ENCODE measurements around the gene WDFY3. TPM values are rescaled to one million over a fixed set of nuclear protein-coding genes. Genes with fewer than 3 reads are reported as not detected.

Gene WDFY3
- total and polyA plus RNA-seq, 2 experiments from 2014 or later = 7.7 to 55.9 TPM

DNA sequence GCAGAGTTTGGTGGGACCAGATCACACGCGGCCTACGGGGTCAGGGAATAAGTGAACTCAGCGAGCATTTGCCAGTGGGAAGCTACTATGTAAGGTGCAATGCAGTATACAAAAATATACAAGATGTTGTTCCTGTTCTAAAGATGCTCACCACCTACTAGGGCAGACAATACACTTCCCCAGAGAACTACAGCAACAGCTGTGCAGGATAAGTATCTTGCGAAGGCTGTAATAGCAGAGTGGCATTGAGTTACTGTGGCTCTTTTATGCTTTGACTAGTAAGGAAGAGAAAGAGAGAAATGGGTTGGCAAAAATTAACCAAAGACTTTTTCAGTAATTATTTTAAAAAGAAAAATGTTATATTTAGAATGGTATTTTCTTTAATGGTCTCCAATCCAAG is 322.4 kb downstream of the WDFY3 start:
- no peaks in the 10 kb centered on the region for H3K27me3 ChIP-seq
- no peaks in the 10 kb centered on the region for H4K20me1 ChIP-seq (ENCODE audit: insufficient read depth, poor library complexity, severe bottlenecking)
- H3K27ac ChIP-seq = no peak overlapping the region
- H2AFZ ChIP-seq = no peak overlapping the region
- no peak overlapping the region for H3K4me3 ChIP-seq
- no peaks in the 10 kb centered on the region for H3K9me2 ChIP-seq (replicated peaks; ENCODE audit: insufficient read depth)
- no peaks in the 10 kb centered on the region for H3K9me3 ChIP-seq (ENCODE audit: low read depth)
- WGBS (ENCODE audit: low lambda C conversion rate, missing lambda C conversion rate) = 93% methylated on average over 5 of the region's 5 CpGs
- no peaks in the 10 kb centered on the region for H3K79me2 ChIP-seq
- no peak for DNase-seq (ENCODE audit: low spot score)
- H3K4me2 ChIP-seq = no peak overlapping the region
- TF ChIP-seq EZH2 (IDR thresholded peaks at IDR 0.05; ENCODE audit: borderline replicate concordance) = no peak
- no peak for TF ChIP-seq EZH2phosphoT487 (IDR thresholded peaks at IDR 0.05; ENCODE audit: low read depth, severe bottlenecking, unreplicated experiment)
- TF ChIP-seq, protein P1, sequence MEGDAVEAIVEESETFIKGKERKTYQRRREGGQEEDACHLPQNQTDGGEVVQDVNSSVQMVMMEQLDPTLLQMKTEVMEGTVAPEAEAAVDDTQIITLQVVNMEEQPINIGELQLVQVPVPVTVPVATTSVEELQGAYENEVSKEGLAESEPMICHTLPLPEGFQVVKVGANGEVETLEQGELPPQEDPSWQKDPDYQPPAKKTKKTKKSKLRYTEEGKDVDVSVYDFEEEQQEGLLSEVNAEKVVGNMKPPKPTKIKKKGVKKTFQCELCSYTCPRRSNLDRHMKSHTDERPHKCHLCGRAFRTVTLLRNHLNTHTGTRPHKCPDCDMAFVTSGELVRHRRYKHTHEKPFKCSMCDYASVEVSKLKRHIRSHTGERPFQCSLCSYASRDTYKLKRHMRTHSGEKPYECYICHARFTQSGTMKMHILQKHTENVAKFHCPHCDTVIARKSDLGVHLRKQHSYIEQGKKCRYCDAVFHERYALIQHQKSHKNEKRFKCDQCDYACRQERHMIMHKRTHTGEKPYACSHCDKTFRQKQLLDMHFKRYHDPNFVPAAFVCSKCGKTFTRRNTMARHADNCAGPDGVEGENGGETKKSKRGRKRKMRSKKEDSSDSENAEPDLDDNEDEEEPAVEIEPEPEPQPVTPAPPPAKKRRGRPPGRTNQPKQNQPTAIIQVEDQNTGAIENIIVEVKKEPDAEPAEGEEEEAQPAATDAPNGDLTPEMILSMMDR (IDR thresholded peaks at IDR 0.05; ENCODE audit: poor library complexity) = no peak
- H3K36me3 ChIP-seq (replicated peaks; ENCODE audit: insufficient read depth, low read depth) = no peaks in the 10 kb centered on the region
- peaks cover 10% of the 10 kb centered on the region for H3K4me1 ChIP-seq (ENCODE audit: insufficient read depth)

DNA sequence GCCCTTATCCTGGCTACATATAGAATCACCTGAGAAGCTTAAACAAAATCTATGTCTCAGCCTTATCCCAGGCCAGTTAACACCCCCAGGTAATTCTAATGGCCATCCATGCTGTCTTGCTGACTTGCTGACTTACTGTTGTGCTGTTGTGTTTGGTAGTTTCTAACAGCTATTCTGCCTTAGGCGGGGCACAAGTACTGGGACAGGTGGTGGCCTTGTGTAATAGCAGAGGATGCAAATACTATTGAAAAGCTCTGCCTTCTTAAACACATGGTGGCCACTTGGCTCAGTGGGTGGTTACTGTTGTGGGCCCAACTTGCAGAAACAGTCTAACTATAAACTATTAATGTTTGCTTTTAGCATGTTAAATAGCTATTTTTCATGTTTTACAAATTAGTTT is 327.3 kb downstream of the WDFY3 start:
- no peaks in the 10 kb centered on the region for H3K4me1 ChIP-seq (ENCODE audit: insufficient read depth)
- no peak overlapping the region for H3K27ac ChIP-seq
- H3K79me2 ChIP-seq = no peaks in the 10 kb centered on the region
- no peak overlapping the region for H3K4me2 ChIP-seq
- H4K20me1 ChIP-seq (ENCODE audit: insufficient read depth, poor library complexity, severe bottlenecking) = no peaks in the 10 kb centered on the region
- no peaks in the 10 kb centered on the region for H3K27me3 ChIP-seq
- no peaks in the 10 kb centered on the region for H3K9me3 ChIP-seq (ENCODE audit: low read depth)
- no peak for DNase-seq (ENCODE audit: low spot score)
- TF ChIP-seq, protein P1 (IDR thresholded peaks at IDR 0.05; ENCODE audit: poor library complexity) = no peak
- TF ChIP-seq EZH2phosphoT487 (IDR thresholded peaks at IDR 0.05; ENCODE audit: low read depth, severe bottlenecking, unreplicated experiment) (no peak), EZH2 (IDR thresholded peaks at IDR 0.05; ENCODE audit: borderline replicate concordance) (no peak)
- 100% methylated on average over 1 of the region's 1 CpG for WGBS (ENCODE audit: low lambda C conversion rate, missing lambda C conversion rate)
- H3K4me3 ChIP-seq = no peak overlapping the region
- no peaks in the 10 kb centered on the region for H3K36me3 ChIP-seq (replicated peaks; ENCODE audit: insufficient read depth, low read depth)
- H2AFZ ChIP-seq = no peak overlapping the region
- no peaks in the 10 kb centered on the region for H3K9me2 ChIP-seq (replicated peaks; ENCODE audit: insufficient read depth)

DNA sequence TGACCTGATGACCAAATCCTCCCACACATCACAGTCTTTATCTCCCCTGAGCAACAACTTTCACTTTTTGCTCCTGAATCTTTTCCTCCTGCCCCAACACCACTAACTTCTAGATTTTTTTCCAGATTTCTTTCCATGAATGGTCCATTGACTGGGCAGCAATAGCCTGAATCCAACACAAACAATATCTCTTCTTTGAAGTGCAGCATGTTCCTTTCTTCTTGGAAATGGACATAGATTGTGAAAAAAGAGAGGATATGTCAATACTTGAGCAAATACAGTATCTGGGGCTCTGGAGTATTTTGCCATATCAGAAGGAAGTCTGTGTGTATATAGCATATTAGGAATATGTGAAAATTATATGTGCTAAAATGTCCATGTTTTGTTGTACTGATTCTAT is 328.4 kb downstream of the WDFY3 start:
- Histone ChIP-seq H3K27ac (no peak overlapping the region), H4K20me1 (ENCODE audit: insufficient read depth, poor library complexity, severe bottlenecking) (no peaks in the 10 kb centered on the region), H3K4me3 (no peak overlapping the region), H3K4me2 (no peak overlapping the region), H3K9me2 (replicated peaks; ENCODE audit: insufficient read depth) (no peaks in the 10 kb centered on the region), H3K9me3 (ENCODE audit: low read depth) (no peaks in the 10 kb centered on the region), H3K4me1 (ENCODE audit: insufficient read depth) (no peaks in the 10 kb centered on the region), H3K36me3 (replicated peaks; ENCODE audit: insufficient read depth, low read depth) (no peaks in the 10 kb centered on the region), H3K27me3 (no peaks in the 10 kb centered on the region), H2AFZ (no peak overlapping the region), H3K79me2 (no peaks in the 10 kb centered on the region)
- TF ChIP-seq EZH2 (IDR thresholded peaks at IDR 0.05; ENCODE audit: borderline replicate concordance) (no peak), EZH2phosphoT487 (IDR thresholded peaks at IDR 0.05; ENCODE audit: low read depth, severe bottlenecking, unreplicated experiment) (no peak)
- TF ChIP-seq, protein P1 (IDR thresholded peaks at IDR 0.05; ENCODE audit: poor library complexity) = no peak
- no peak for DNase-seq (ENCODE audit: low spot score)

DNA sequence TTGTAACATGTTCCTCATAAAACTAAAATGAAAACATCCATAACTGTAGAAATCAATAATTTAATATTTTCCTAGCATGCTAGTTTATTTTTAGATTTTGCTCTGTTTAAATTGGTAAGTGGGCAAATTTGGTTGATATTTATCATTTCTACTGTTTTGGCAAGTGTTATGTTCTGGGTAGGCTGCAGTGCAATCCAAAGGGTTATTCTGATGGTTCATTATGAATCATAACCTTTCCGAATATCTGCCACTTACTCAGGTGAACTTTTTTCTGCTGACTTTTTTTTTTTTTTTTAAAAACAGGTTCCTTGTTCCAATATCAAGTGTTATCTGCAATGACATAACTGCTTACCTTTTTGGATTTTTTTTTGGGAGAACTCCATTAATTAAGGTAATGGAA is 331.5 kb downstream of the WDFY3 start:
- no peaks in the 10 kb centered on the region for H3K27me3 ChIP-seq
- no peak overlapping the region for H3K27ac ChIP-seq
- DNase-seq (ENCODE audit: low spot score) = no peak
- TF ChIP-seq EZH2 (IDR thresholded peaks at IDR 0.05; ENCODE audit: borderline replicate concordance) (no peak), EZH2phosphoT487 (IDR thresholded peaks at IDR 0.05; ENCODE audit: low read depth, severe bottlenecking, unreplicated experiment) (no peak)
- TF ChIP-seq, protein P1 (IDR thresholded peaks at IDR 0.05; ENCODE audit: poor library complexity) = no peak
- H3K79me2 ChIP-seq = no peaks in the 10 kb centered on the region
- H3K4me1 ChIP-seq (ENCODE audit: insufficient read depth) = no peaks in the 10 kb centered on the region
- no peaks in the 10 kb centered on the region for H3K36me3 ChIP-seq (replicated peaks; ENCODE audit: insufficient read depth, low read depth)
- H4K20me1 ChIP-seq (ENCODE audit: insufficient read depth, poor library complexity, severe bottlenecking) = no peaks in the 10 kb centered on the region
- H3K4me2 ChIP-seq = no peak overlapping the region
- no peaks in the 10 kb centered on the region for H3K9me3 ChIP-seq (ENCODE audit: low read depth)
- no peak overlapping the region for H3K4me3 ChIP-seq
- no peak overlapping the region for H2AFZ ChIP-seq
- no peaks in the 10 kb centered on the region for H3K9me2 ChIP-seq (replicated peaks; ENCODE audit: insufficient read depth)
- WGBS (ENCODE audit: low lambda C conversion rate, missing lambda C conversion rate) = 96% methylated on average over 1 of the region's 1 CpG

All from hepatocyte (in vitro differentiated cells).